Fibroblast of the aortic adventitia (primary cell): ENCODE results near the gene TMEM182. TPM values are rescaled to one million over a fixed set of nuclear protein-coding genes. Genes with fewer than 3 reads are reported as not detected.

Experiments used
- DNase-seq: peaks from one replicate; pipeline ENCODE4 v3.0.0-alpha.2; 2010; ENCODE audit warnings: low read depth
- H3K4me3 ChIP-seq: 2 replicates; pipeline ENCODE4 v1.5.1; 2011; ENCODE audit warnings: low read depth, mild to moderate bottlenecking, control low read depth, low read length, moderate library complexity
- total RNA-seq: library from RNA; depleted of rRNA; stranded (reverse); fragments of >200 nt; gene quantifications from 2 replicates; pipeline ENCODE4 v1.2.3, GENCODE V29; 2012; ENCODE audit warnings: low replicate concordance
- TF ChIP-seq, protein P1 (sequence below): IDR thresholded peaks from 2 replicates; pipeline ENCODE4 v1.5.1; 2011; ENCODE audit warnings: mild to moderate bottlenecking, low read length, control low read depth, inconsistent platforms; ENCODE audit not compliant: insufficient read depth

The TMEM182 gene
- total RNA-seq = 2.1 TPM in 1 of 2 replicates, not detected in the other

DNA sequence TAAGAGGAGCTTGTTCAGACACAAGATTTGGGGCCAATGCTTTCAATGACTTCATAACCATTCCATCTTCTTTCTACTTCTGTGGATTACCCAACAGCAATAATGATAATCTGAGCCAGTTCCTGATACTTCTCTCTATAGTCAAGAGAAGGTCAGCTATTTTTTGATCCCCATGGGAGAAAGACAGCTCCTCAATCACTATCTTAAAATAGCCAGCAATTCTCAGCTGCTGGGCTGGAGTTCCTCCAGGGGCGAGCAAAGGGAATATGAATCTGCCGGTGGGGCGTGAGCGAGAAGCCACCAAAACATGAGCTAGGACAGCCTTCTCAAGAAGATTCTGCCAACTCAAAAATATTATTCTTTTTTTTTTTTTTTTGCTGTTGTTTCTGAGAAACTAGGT lies at the start of gene TMEM182:
TSS of gene TMEM182 (plus strand) at position 269 of the 400 bp plus-strand sequence. CDS start 187 bp downstream, outside the sequence.
- DNase-seq = no peak
- no peak within 1 kb of the TSS for H3K4me3 ChIP-seq
- TF ChIP-seq, protein P1, sequence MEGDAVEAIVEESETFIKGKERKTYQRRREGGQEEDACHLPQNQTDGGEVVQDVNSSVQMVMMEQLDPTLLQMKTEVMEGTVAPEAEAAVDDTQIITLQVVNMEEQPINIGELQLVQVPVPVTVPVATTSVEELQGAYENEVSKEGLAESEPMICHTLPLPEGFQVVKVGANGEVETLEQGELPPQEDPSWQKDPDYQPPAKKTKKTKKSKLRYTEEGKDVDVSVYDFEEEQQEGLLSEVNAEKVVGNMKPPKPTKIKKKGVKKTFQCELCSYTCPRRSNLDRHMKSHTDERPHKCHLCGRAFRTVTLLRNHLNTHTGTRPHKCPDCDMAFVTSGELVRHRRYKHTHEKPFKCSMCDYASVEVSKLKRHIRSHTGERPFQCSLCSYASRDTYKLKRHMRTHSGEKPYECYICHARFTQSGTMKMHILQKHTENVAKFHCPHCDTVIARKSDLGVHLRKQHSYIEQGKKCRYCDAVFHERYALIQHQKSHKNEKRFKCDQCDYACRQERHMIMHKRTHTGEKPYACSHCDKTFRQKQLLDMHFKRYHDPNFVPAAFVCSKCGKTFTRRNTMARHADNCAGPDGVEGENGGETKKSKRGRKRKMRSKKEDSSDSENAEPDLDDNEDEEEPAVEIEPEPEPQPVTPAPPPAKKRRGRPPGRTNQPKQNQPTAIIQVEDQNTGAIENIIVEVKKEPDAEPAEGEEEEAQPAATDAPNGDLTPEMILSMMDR = no peak

DNA sequence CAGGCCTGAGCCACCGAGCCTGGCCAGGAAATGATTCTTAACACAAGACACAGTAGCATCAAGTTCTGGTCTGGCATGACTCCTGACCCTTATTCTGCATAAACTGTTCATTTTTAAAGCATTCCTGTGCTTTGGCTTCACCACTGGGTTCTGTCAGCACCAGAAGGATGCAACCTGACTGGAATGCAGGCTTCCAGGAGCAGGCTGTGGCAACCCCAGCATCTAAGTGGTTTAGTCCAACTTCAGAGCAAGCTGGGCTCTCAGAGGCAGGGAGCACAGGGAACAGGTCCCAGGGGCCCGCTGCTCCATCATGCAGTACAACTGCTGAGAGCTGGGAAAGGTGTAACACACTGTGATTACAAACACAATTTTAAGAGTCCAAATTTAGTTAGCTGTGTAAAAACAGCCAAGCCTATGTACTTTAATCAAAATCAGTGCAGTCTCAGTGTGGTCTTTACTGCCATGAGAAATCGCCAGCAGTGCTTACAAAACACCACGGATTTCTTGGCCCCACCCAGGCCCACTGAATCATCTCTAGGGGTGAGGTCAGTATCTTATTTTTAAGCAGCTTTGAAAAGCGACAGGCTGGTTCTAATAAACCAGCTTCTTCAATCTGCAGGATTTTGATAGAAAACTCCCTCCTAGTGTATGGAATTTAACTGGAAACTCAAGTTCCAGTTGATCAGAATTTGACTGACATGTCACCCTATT lies 44.4 kb upstream of the TMEM182 start:
- no peak overlapping the region for H3K4me3 ChIP-seq
- TF ChIP-seq, protein P1 = no peak
- DNase-seq = peak; percentile 71

- DNase-seq = no peak
- H3K4me3 ChIP-seq = no peak overlapping the region
- TF ChIP-seq, protein P1 = no peak
Observed at GRCh38 chr2:102718387-102719316, 43.2 kb upstream of the TMEM182 start.

- TF ChIP-seq, protein P1 = no peak
- DNase-seq = no peak
Observed at GRCh38 chr2:102724016-102724490, 37.8 kb upstream of the TMEM182 start.

GRCh38 chr2:102724553-102724952 lies 37.3 kb upstream of the TMEM182 start:
- no peak for DNase-seq
- TF ChIP-seq, protein P1 = no peak
- no peak overlapping the region for H3K4me3 ChIP-seq

More at GRCh38 chr2:102724016-102724490, 37.8 kb upstream of the TMEM182 start:
- H3K4me3 ChIP-seq = no peak overlapping the region

GRCh38 chr2:102726128-102727087 lies 35.4 kb upstream of the TMEM182 start:
- TF ChIP-seq, protein P1 = no peak
- H3K4me3 ChIP-seq = no peak overlapping the region
- DNase-seq = no peak
